DND-41 (cell line): ENCODE data around the gene KRT86.

Experiments
- ATAC-seq: fragments of 200-7000 bp; cut with Tn5 transposase; 3 replicates; pipeline ENCODE4 v1.9.1; 2021; ENCODE audit warnings: low read depth; ENCODE audit not compliant: insufficient read depth
- DNase-seq: peaks from one replicate; pipeline ENCODE4 v3.0.0-alpha.2; 2020
- H2AFZ ChIP-seq: 2 replicates; pipeline ENCODE4 v1.6.0; 2012; ENCODE audit warnings: low read depth, low read length
- H3K27ac ChIP-seq: 2 replicates; pipeline ENCODE4 v1.5.1; 2012; ENCODE audit warnings: low read length, inconsistent platforms
- H3K27me3 ChIP-seq: fragments of 200-600 bp; sonication (generic); 2 replicates; pipeline ENCODE4 v1.6.0; 2012; ENCODE audit warnings: low read length, mild to moderate bottlenecking, inconsistent platforms; ENCODE audit not compliant: insufficient read depth, poor library complexity
- H3K36me3 ChIP-seq: 2 replicates; pipeline ENCODE4 v1.5.1; 2012; ENCODE audit warnings: low read length, inconsistent platforms; ENCODE audit not compliant: insufficient read depth
- H3K4me1 ChIP-seq: 2 replicates; pipeline ENCODE4 v1.5.1; 2012; ENCODE audit warnings: mild to moderate bottlenecking, low read length; ENCODE audit not compliant: insufficient read depth
- H3K4me2 ChIP-seq: 2 replicates; pipeline ENCODE4 v1.6.0; 2012; ENCODE audit warnings: mild to moderate bottlenecking, moderate library complexity, low read length, inconsistent platforms; ENCODE audit not compliant: insufficient read depth
- H3K4me3 ChIP-seq, 2 experiments: fragments of 200-600 bp in 1 of 2; shearing (Covaris generic) in 1 of 2; 2 replicates each; pipeline ENCODE4 v1.5.1; 2012 to 2016; ENCODE audit warnings: inconsistent platforms in 2 of 2, low read length in 2 of 2, mild to moderate bottlenecking in 2 of 2, low read depth in 1 of 2, moderate library complexity in 1 of 2
- H3K79me2 ChIP-seq: 2 replicates; pipeline ENCODE4 v1.6.0; 2012; ENCODE audit warnings: low read length, inconsistent platforms; ENCODE audit not compliant: insufficient read depth
- H3K9ac ChIP-seq: 2 replicates; pipeline ENCODE4 v1.6.0; 2012; ENCODE audit warnings: low read depth, mild to moderate bottlenecking, inconsistent platforms, low read length, moderate library complexity
- H3K9me3 ChIP-seq: 2 replicates; pipeline ENCODE4 v1.5.1; 2012; ENCODE audit warnings: low read length, moderate library complexity, mild to moderate bottlenecking, inconsistent platforms; ENCODE audit not compliant: insufficient read depth, severe bottlenecking
- H4K20me1 ChIP-seq: 2 replicates; pipeline ENCODE4 v1.6.0; 2012; ENCODE audit warnings: low read length; ENCODE audit not compliant: insufficient read depth
- CTCF ChIP-seq: IDR thresholded peaks from 2 replicates; pipeline ENCODE4 v1.5.1; 2012; ENCODE audit warnings: borderline replicate concordance, low read length, moderate library complexity, mild to moderate bottlenecking; ENCODE audit not compliant: poor library complexity, severe bottlenecking; ENCODE audit errors: extremely low read depth
- EZH2 ChIP-seq: IDR thresholded peaks from 3 replicates; pipeline ENCODE4 v1.6.1; 2012; ENCODE audit warnings: borderline replicate concordance, low read depth, mild to moderate bottlenecking, moderate library complexity, low read length, inconsistent platforms; ENCODE audit not compliant: severe bottlenecking

KRT86 gene

DNA sequence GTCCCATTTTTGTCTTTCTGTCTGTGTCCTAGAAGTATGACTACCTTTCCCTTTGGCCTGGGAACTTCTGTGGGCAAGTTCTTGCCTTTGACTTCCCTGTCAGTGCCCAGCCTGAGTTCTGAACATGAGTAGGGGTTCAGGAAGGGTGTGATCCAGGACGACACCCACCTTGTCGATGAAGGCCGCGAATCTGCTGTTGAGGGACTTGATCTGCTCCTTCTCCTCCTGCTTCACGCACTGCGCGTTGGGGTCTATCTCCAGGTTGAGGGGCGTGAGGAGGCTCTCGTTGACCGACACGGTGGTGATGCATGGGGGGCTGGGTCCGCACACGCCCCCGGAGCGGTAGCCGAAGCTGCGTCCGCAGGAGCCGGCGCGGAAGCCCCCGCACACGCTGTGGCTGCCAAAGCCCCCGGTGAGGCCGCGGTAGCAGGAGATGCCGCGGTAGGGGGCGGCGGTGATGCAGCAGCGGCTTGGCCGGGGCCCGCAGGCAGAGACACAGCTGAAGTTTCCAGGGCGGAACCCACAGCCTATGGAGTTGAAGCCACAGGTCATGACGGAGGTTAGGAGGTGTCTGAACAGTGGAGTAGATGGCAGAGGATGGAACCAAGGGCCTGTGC is 46.4 kb downstream of the KRT86 start, which contains the start of gene KRT83:
KRT83 (minus strand) TSS at position 615 of the 617 bp plus-strand sequence; CDS start at position 552, 63 bp downstream.
- ATAC-seq, result no peak
- no peaks in the 10 kb centered on the region for H3K4me1 ChIP-seq

GRCh38 chr12:52321418-52321817 is 47.0 kb downstream of the KRT86 start:
- Histone ChIP-seq H4K20me1 (no peaks in the 10 kb centered on the region; the same call in 1 of the 2 replicates), H3K4me1 (no peaks in the 10 kb centered on the region), H3K79me2 (no peaks in the 10 kb centered on the region), H3K4me3 (no peak overlapping the region), H3K9me3 (no peaks in the 10 kb centered on the region), H3K4me2 (no peak overlapping the region), H3K36me3 (no peaks in the 10 kb centered on the region), H3K9ac (no peak overlapping the region), H3K27me3 (peaks cover 9% of the 10 kb centered on the region), H3K27ac (no peak overlapping the region), H2AFZ (no peak overlapping the region)
- DNase-seq, result no peak
- TF ChIP-seq CTCF (no peak), EZH2 (no peak)
- no peak for ATAC-seq

More for the DNA sequence above, 46.4 kb downstream of the KRT86 start, which contains the start of gene KRT83:
- Histone ChIP-seq H4K20me1 (no peaks in the 10 kb centered on the region; the same call in 1 of the 2 replicates), H3K27ac (no peak within 1 kb of the TSS), H2AFZ (no peak within 1 kb of the TSS), H3K9ac (no peak within 1 kb of the TSS), H3K27me3 (peaks cover 9% of the 10 kb centered on the region), H3K36me3 (no peaks in the 10 kb centered on the region), H3K4me3 (no peak within 1 kb of the TSS), H3K9me3 (no peaks in the 10 kb centered on the region), H3K79me2 (no peaks in the 10 kb centered on the region), H3K4me2 (no peak within 1 kb of the TSS)
- DNase-seq, result no peak
- TF ChIP-seq EZH2 (no peak), CTCF (no peak)

DNA sequence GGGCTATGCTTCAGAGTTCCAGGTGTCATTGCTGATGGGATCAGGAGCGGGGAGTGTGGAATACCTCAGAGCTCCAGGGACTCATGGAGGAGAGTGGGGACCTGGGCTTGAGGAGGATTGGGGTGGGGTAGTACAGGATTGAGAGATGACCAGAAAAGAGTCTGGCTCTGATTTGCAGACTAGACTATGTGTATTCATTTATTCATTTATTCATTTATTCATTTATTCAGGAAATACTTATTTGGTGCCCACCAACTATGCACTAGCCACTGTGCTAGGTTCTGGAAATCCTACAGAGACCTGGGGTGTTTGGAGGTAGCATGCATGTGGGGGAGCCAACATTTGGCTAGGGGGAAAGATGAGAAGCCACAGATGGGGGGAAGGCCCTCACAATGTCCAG is 47.6 kb downstream of the KRT86 start:
- no peaks in the 10 kb centered on the region for H3K9me3 ChIP-seq
- H4K20me1 ChIP-seq, result no peaks in the 10 kb centered on the region
- ATAC-seq (no peak), DNase-seq (no peak)
- H3K4me3 ChIP-seq, result no peak overlapping the region
- no peak overlapping the region for H3K4me2 ChIP-seq
- H3K27me3 ChIP-seq, result peaks cover 9% of the 10 kb centered on the region
- TF ChIP-seq CTCF (no peak), EZH2 (no peak)
- no peaks in the 10 kb centered on the region for H3K79me2 ChIP-seq
- H3K36me3 ChIP-seq, result no peaks in the 10 kb centered on the region
- no peaks in the 10 kb centered on the region for H3K4me1 ChIP-seq
- no peak overlapping the region for H3K9ac ChIP-seq
- H3K27ac ChIP-seq, result no peak overlapping the region
- H2AFZ ChIP-seq, result no peak overlapping the region
